ENCODE data around the gene UBFD1.

The UBFD1 gene

GRCh38 chr16:23556881-23557778 lies at the start of gene UBFD1, which contains the start of gene EARS2:
UBFD1 (plus strand) TSS chr16:23557727; CDS start chr16:23557743, 16 bp downstream.
EARS2 (minus strand) TSS chr16:23557350; CDS start chr16:23557343, 7 bp downstream.
- TF ChIP-seq ZNF274 (IDR thresholded peaks at IDR 0.05; ENCODE audit: low read depth, low read length), result no peak
- H3K4me3 ChIP-seq (ENCODE audit: low read length), result peak within 1 kb of the TSS; percentile 90

GRCh38 chr16:23508589-23509440 lies 48.7 kb upstream of the UBFD1 start:
- TF ChIP-seq ZNF274 (IDR thresholded peaks at IDR 0.05; ENCODE audit: low read depth, low read length), result no peak
- peak overlapping the region; percentile 79 for H3K4me3 ChIP-seq (ENCODE audit: low read length)

DNA sequence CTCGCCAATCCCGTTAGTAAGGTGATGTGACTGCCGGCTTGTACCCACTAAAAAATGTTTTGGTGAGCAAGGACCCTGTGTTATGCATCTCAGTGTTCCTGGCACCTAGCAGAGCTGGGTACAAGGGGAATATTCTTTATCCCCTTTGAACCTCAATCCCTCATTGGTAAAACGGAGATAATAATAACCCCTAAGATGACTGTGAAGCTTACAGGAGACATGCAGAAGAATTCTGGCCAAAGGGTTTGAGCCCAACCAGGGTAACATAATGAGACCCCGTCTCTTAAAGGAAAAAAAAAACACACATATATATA lies 48.1 kb upstream of the UBFD1 start:
- TF ChIP-seq ZNF274 (IDR thresholded peaks at IDR 0.05; ENCODE audit: low read depth, low read length), result no peak
- H3K4me3 ChIP-seq (ENCODE audit: low read length), result peak overlapping the region; percentile 79

DNA sequence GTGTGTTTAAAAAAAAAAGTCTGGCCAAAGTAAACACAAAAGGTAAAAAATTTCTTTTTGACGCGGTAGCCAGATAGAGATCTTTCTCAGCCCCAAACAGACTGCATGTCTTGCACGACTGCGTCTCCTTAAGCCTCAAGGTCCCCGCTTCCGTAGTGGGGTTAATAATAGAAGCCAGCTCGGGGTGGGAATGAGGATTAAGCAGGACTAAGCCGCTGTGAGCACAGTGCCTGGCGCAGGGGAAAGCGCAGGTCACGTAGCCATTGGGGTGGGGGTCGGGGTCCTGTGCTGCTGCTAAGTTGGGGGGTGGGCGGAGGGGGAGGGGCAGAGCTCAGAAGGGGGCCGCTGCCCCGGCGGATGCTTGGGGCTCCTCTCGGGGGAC lies 47.8 kb upstream of the UBFD1 start:
- no peak for TF ChIP-seq ZNF274 (IDR thresholded peaks at IDR 0.05; ENCODE audit: low read depth, low read length)
- H3K4me3 ChIP-seq (ENCODE audit: low read length), result peak overlapping the region; percentile 79

GRCh38 chr16:23510164-23510914 lies 47.2 kb upstream of the UBFD1 start, which contains the start of gene GGA2:
GGA2 (minus strand) TSS chr16:23510494; CDS start chr16:23510411, 83 bp downstream.
- TF ChIP-seq ZNF274 (IDR thresholded peaks at IDR 0.05; ENCODE audit: low read depth, low read length), result no peak
- peak within 1 kb of the TSS; percentile 79 for H3K4me3 ChIP-seq (ENCODE audit: low read length)

DNA sequence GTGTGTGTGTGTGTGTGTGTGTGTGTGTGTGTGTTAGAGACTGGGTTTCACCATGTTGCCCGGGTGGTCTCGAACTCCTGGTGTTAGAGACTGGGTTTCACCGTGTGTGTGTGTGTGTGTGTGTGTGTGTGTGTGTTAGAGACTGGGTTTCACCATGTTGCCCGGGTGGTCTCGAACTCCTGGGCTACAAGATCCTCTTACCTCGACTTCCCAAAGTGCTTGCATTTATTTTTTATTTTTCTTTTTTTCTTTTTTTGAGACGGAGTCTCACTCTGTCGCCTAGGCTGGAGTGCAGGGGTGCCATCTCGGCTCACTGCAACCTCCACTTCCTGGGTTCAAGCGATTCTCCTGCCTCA lies 46.6 kb upstream of the UBFD1 start:
- H3K4me3 ChIP-seq (ENCODE audit: low read length), result peak overlapping the region; percentile 79; the same call in 1 of the 2 replicates

- H3K4me3 ChIP-seq (ENCODE audit: low read length), result no peak overlapping the region
- no peak for TF ChIP-seq ZNF274 (IDR thresholded peaks at IDR 0.05; ENCODE audit: low read depth, low read length)
These were observed 45.8 kb upstream of the UBFD1 start for GRCh38 chr16:23511731-23512130.

- no peak for TF ChIP-seq ZNF274 (IDR thresholded peaks at IDR 0.05; ENCODE audit: low read depth, low read length)
- no peak overlapping the region for H3K4me3 ChIP-seq (ENCODE audit: low read length)
These were observed 45.3 kb upstream of the UBFD1 start for GRCh38 chr16:23512168-23512695.

DNA sequence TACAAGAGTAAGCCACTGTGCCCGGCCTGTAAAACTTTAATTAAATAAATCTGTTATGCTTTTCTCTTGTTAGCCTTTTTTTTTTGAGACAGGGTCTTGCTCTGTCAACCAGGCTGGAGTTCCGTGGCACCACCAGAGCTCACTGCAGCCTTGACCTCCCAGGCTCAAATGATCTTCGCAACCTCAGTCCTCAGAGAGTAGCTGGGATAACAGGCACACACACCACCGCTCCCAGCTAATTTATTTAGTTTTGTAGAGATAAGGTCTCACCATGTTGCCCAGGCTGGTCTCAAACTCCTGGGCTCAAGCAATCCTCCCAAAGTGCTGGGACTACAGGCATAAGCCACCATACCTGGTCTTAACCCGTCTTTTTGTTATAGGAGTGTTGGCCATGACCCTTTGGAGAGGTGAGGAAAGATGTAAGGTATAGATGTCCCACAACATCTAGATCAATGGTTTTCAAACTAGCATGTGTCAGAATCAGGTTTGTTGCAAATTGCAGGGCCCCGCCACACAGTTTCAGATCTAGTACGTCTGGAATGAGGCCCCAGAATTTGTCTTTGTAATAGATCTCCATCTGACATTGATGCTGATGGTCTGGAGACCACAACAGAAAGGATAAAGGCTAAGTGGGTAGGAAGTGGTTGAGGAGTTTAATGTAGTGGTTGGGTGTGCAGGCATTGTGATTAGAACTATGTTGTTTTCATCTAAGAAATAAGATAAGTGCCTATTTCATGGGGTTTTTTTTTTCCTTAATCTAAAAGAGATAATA lies 43.0 kb upstream of the UBFD1 start:
- H3K4me3 ChIP-seq (ENCODE audit: low read length), result no peak overlapping the region
- no peak for TF ChIP-seq ZNF274 (IDR thresholded peaks at IDR 0.05; ENCODE audit: low read depth, low read length)

DNA sequence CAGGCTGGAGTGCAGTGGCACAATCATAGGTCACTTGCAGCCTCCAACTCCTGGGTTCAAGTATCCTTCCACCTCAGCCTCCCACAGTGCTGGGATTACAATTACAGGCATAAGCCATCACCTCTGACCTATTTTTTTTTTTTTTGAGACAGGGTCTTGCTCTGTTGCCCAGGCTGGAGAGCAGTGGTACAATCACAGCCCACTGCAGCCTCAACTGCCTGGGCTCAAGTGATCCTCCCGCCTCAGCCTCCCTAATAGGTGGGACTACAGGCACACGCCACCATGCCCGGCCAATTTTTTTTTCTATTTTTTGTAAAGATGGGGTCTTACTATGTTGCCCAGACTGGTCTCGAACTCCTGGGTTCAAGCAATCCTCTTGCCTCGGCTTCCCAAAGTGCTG lies 41.6 kb upstream of the UBFD1 start:
- no peak overlapping the region for H3K4me3 ChIP-seq (ENCODE audit: low read length)
- TF ChIP-seq ZNF274 (IDR thresholded peaks at IDR 0.05; ENCODE audit: low read depth, low read length), result no peak

- TF ChIP-seq ZNF274 (IDR thresholded peaks at IDR 0.05; ENCODE audit: low read depth, low read length), result no peak
- H3K4me3 ChIP-seq (ENCODE audit: low read length), result no peak overlapping the region
These were observed 41.0 kb upstream of the UBFD1 start for GRCh38 chr16:23516366-23517137.

GRCh38 chr16:23518435-23518891 lies 39.1 kb upstream of the UBFD1 start:
- no peak overlapping the region; the same call in 1 of the 2 replicates for H3K4me3 ChIP-seq (ENCODE audit: low read length)
- no peak for TF ChIP-seq ZNF274 (IDR thresholded peaks at IDR 0.05; ENCODE audit: low read depth, low read length)
